Upper lobe of left lung (tissue), 4 donors: ENCODE data around the gene PDE11A.

Experiments
- POLR2A ChIP-seq, 4 donors: fragments of 450-650 bp; IDR thresholded peaks; one replicate each; pipeline ENCODE4 v1.5.1; 2016 to 2017; ENCODE audit warnings: antibody characterized with exemption in 4 of 4, mild to moderate bottlenecking in 2 of 4
- POLR2AphosphoS5 ChIP-seq, 2 donors: sonication (generic); formaldehyde crosslinking; IDR thresholded peaks; one replicate each; pipeline ENCODE4 v1.5.1; 2017; ENCODE audit warnings: antibody characterized with exemption in 2 of 2
- TF ChIP-seq, protein P1 (sequence below), 6 experiments: fragments of 450-650 bp in 4 of 6; fragments of 200-600 bp in 2 of 6; sonication (generic) in 2 of 6; IDR thresholded peaks; one replicate each; pipeline ENCODE4 v1.5.1; 2016 to 2019; ENCODE audit warnings: antibody characterized with exemption in 6 of 6

GRCh38 chr2:177680866-177681712, 391.5 kb downstream of the PDE11A start:
- TF ChIP-seq POLR2A (IDR thresholded peaks at IDR 0.05) (no peak), POLR2AphosphoS5 (IDR thresholded peaks at IDR 0.05) (no peak)
- TF ChIP-seq, protein P1, sequence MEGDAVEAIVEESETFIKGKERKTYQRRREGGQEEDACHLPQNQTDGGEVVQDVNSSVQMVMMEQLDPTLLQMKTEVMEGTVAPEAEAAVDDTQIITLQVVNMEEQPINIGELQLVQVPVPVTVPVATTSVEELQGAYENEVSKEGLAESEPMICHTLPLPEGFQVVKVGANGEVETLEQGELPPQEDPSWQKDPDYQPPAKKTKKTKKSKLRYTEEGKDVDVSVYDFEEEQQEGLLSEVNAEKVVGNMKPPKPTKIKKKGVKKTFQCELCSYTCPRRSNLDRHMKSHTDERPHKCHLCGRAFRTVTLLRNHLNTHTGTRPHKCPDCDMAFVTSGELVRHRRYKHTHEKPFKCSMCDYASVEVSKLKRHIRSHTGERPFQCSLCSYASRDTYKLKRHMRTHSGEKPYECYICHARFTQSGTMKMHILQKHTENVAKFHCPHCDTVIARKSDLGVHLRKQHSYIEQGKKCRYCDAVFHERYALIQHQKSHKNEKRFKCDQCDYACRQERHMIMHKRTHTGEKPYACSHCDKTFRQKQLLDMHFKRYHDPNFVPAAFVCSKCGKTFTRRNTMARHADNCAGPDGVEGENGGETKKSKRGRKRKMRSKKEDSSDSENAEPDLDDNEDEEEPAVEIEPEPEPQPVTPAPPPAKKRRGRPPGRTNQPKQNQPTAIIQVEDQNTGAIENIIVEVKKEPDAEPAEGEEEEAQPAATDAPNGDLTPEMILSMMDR (IDR thresholded peaks at IDR 0.05), result no peak
